Measurements from ENCODE around the gene TMCC1.

DNA sequence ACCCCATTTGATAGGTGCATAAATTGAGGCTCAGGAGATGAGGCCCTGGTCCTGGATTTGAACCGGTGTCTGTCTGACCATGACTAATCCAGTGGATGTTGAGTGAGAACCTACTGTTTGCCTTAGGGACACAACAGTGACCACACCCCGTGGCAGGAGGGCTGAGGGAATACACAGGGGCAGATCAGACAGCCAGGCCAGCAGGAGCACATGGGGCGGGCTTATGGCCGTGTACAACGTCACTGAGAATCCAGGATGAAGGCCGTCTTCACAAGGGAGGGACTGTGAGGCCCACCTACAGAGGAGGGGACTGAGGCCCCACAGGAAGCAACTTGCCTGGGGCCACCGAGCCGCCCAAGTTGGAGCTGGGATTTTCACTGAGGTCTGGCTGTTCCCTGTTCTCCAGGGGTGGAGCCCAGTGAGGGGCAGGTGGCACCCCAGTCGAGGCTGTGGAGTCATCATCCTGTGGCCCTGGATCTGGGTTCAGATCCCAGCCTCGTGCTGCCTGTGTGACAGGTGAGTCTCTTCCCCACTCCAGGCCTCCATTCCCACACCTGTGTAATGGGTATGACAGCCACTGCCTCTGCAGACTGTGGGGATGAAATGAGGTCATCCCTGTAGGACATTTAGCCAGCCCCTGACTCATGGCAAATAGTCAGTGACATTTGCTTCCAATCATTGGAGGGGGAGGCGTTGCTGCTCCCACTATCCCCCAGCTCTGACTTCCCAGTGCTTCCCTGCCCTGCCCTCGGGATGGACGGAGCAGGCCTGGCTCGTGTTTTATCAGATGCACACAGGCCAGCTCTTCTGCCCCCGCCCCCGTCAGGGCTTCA is 280.8 kb downstream of the TMCC1 start:
- TF ChIP-seq, protein P1, sequence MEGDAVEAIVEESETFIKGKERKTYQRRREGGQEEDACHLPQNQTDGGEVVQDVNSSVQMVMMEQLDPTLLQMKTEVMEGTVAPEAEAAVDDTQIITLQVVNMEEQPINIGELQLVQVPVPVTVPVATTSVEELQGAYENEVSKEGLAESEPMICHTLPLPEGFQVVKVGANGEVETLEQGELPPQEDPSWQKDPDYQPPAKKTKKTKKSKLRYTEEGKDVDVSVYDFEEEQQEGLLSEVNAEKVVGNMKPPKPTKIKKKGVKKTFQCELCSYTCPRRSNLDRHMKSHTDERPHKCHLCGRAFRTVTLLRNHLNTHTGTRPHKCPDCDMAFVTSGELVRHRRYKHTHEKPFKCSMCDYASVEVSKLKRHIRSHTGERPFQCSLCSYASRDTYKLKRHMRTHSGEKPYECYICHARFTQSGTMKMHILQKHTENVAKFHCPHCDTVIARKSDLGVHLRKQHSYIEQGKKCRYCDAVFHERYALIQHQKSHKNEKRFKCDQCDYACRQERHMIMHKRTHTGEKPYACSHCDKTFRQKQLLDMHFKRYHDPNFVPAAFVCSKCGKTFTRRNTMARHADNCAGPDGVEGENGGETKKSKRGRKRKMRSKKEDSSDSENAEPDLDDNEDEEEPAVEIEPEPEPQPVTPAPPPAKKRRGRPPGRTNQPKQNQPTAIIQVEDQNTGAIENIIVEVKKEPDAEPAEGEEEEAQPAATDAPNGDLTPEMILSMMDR (IDR thresholded peaks at IDR 0.05): no peak
- TF ChIP-seq POLR2A (IDR thresholded peaks at IDR 0.05): no peak

All from thyroid gland (tissue), 4 donors.